IMR-90 (cell line): ENCODE results near the gene OR2A12. TPM values are rescaled to one million over a fixed set of nuclear protein-coding genes. Genes with fewer than 3 reads are reported as not detected.

Experiments
- ATAC-seq: fragments of 200-7000 bp; cut with Tn5 transposase; 2 replicates; pipeline ENCODE4 v1.9.1; 2020; ENCODE audit warnings: low read depth, mild to moderate bottlenecking, moderate library complexity
- BruUV-seq: library from RNA; stranded (reverse); fragments of 400-500 nt; replicated peaks from 2 replicates; lab custom pipeline; 2021; lab: Mats Ljungman, UMichigan
- CTCF ChIA-PET: fragments of 300-600 bp; formaldehyde crosslinking; extraction: SDS; loops from one replicate; lab custom pipeline; 2021; ENCODE audit warnings: antibody characterized with exemption; lab: Yijun Ruan, JAX
- POLR2A ChIA-PET: fragments of 300-600 bp; sonication (Branson Sonifier 250); formaldehyde crosslinking; loops from one replicate; lab custom pipeline; 2022; ENCODE audit warnings: antibody characterized with exemption; ENCODE audit not compliant: unreplicated experiment; lab: Charles Lee
- DNase-seq: peaks from one replicate; pipeline ENCODE4 v3.0.0; 2013
- H2AFZ ChIP-seq: replicated peaks from 2 replicates; pipeline ENCODE3; 2013; ENCODE audit warnings: low read length, mild to moderate bottlenecking; ENCODE audit not compliant: poor library complexity
- H2AK5ac ChIP-seq: 2 replicates; pipeline ENCODE4 v1.6.1; 2013; ENCODE audit warnings: low read depth, low read length, inconsistent platforms
- H2AK9ac ChIP-seq: replicated peaks from 2 replicates; pipeline ENCODE3; 2013; ENCODE audit warnings: mild to moderate bottlenecking, low read depth, low read length, moderate library complexity; ENCODE audit not compliant: poor library complexity
- H2BK120ac ChIP-seq: 2 replicates; pipeline ENCODE4 v1.6.1; 2013; ENCODE audit warnings: low read depth, low read length, inconsistent platforms
- H2BK15ac ChIP-seq: 3 replicates; pipeline ENCODE4 v1.6.1; 2013; ENCODE audit warnings: low read depth, low read length, inconsistent platforms
- H2BK20ac ChIP-seq: 2 replicates; pipeline ENCODE4 v1.6.1; 2013; ENCODE audit warnings: low read depth, mild to moderate bottlenecking, inconsistent platforms, low read length, moderate library complexity
- H2BK5ac ChIP-seq: 2 replicates; pipeline ENCODE4 v1.6.1; 2013; ENCODE audit warnings: mild to moderate bottlenecking, low read depth, low read length, inconsistent platforms; ENCODE audit not compliant: poor library complexity, severe bottlenecking
- H3K14ac ChIP-seq: replicated peaks from 2 replicates; pipeline ENCODE4 v1.6.1; 2013; ENCODE audit warnings: low read depth, low read length, inconsistent platforms
- H3K18ac ChIP-seq: 2 replicates; pipeline ENCODE4 v1.6.1; 2013; ENCODE audit warnings: low read depth, low read length, control low read depth
- H3K23ac ChIP-seq: 2 replicates; pipeline ENCODE4 v1.6.1; 2013; ENCODE audit warnings: low read depth, low read length, inconsistent platforms
- H3K27ac ChIP-seq: 2 replicates; pipeline ENCODE4 v1.5.1; 2013; ENCODE audit warnings: mild to moderate bottlenecking, control low read depth, low read length; ENCODE audit not compliant: insufficient read depth
- H3K27me3 ChIP-seq: 2 replicates; pipeline ENCODE4 v1.6.1; 2013; ENCODE audit warnings: low read length; ENCODE audit not compliant: control insufficient read depth, insufficient read depth
- H3K36me3 ChIP-seq: 2 replicates; pipeline ENCODE4 v1.6.1; 2013; ENCODE audit warnings: low read length, mixed read lengths; ENCODE audit not compliant: control insufficient read depth, insufficient read depth
- H3K4ac ChIP-seq: 2 replicates; pipeline ENCODE4 v1.6.1; 2013; ENCODE audit warnings: low read depth, low read length, inconsistent platforms
- H3K4me1 ChIP-seq: 2 replicates; pipeline ENCODE4 v1.6.1; 2013; ENCODE audit warnings: low read length, mixed read lengths; ENCODE audit not compliant: control insufficient read depth, insufficient read depth
- H3K4me2 ChIP-seq: 2 replicates; pipeline ENCODE4 v1.6.1; 2013; ENCODE audit warnings: low read depth, mild to moderate bottlenecking, control low read depth, low read length, moderate library complexity
- H3K4me3 ChIP-seq: 2 replicates; pipeline ENCODE4 v1.5.1; 2013; ENCODE audit warnings: low read depth, mild to moderate bottlenecking, control low read depth, low read length, moderate library complexity; ENCODE audit not compliant: insufficient read depth
- H3K56ac ChIP-seq: 2 replicates; pipeline ENCODE4 v1.6.1; 2013; ENCODE audit warnings: low read length, inconsistent platforms; ENCODE audit not compliant: insufficient read depth; ENCODE audit errors: extremely low read depth
- H3K79me1 ChIP-seq, 2 experiments: 2 replicates each; pipeline ENCODE4 v1.6.1; 2013; ENCODE audit warnings: low read length in 2 of 2, inconsistent platforms in 1 of 2, low read depth in 1 of 2
- H3K9ac ChIP-seq: 2 replicates; pipeline ENCODE4 v1.6.1; 2013; ENCODE audit warnings: low read depth, low read length, control low read depth
- H3K9me1 ChIP-seq: 2 replicates; pipeline ENCODE4 v1.6.1; 2013; ENCODE audit warnings: low read length, inconsistent platforms; ENCODE audit not compliant: insufficient read depth
- H3K9me3 ChIP-seq: 2 replicates; pipeline ENCODE4 v1.6.1; 2013; ENCODE audit warnings: low read length; ENCODE audit not compliant: control insufficient read depth, insufficient read depth
- H4K20me1 ChIP-seq: 2 replicates; pipeline ENCODE4 v1.6.1; 2013; ENCODE audit warnings: low read length, inconsistent platforms; ENCODE audit not compliant: insufficient read depth
- H4K5ac ChIP-seq: 2 replicates; pipeline ENCODE4 v1.6.1; 2013; ENCODE audit warnings: mild to moderate bottlenecking, low read depth, low read length, control low read depth
- H4K8ac ChIP-seq, 2 experiments: 2 replicates each; pipeline ENCODE4 v1.6.1; 2013; ENCODE audit warnings: low read depth in 2 of 2, low read length in 2 of 2, control low read depth in 1 of 2, inconsistent platforms in 1 of 2
- H4K91ac ChIP-seq: 2 replicates; pipeline ENCODE4 v1.6.1; 2013; ENCODE audit warnings: low read depth, low read length, inconsistent platforms; ENCODE audit not compliant: insufficient read depth
- CEBPB ChIP-seq: IDR thresholded peaks from 2 replicates; pipeline ENCODE4 v1.6.1; 2012; ENCODE audit warnings: low read depth, low read length, improper control_type of control experiment
- CHD1 ChIP-seq: IDR thresholded peaks from 2 replicates; pipeline ENCODE4 v1.6.1; 2012; ENCODE audit warnings: low read depth, low read length, improper control_type of control experiment
- NFE2L2 ChIP-seq: fragments of 150-350 bp; IDR thresholded peaks from 2 replicates; pipeline ENCODE4 v1.6.1; 2016; ENCODE audit warnings: low read depth, mild to moderate bottlenecking, low read length
- POLR2A ChIP-seq: IDR thresholded peaks from 2 replicates; pipeline ENCODE4 v1.6.1; 2012; ENCODE audit warnings: mild to moderate bottlenecking, low read depth, low read length
- RAD21 ChIP-seq: IDR thresholded peaks from 2 replicates; pipeline ENCODE4 v1.6.1; 2012; ENCODE audit warnings: low read length, improper control_type of control experiment
- SMC3 ChIP-seq: fragments of 150-350 bp; IDR thresholded peaks from 2 replicates; pipeline ENCODE4 v1.6.1; 2016; ENCODE audit warnings: low read depth, mild to moderate bottlenecking, antibody characterized with exemption, low read length, moderate library complexity
- WGBS, 2 experiments: methylation state at CpG; one replicate each; pipeline versions ENCODE4 v1.1.5 to v1.1.7; 2013; ENCODE audit warnings: missing lambda C conversion rate in 2 of 2; ENCODE audit not compliant: insufficient read length in 1 of 2; ENCODE audit errors: extremely low coverage in 2 of 2; 5-methylcytosine and 5-hydroxymethylcytosine counted together
- dilution Hi-C: fragments of 300-500 bp; cut with HindIII; formaldehyde crosslinking; loops from one replicate; pipeline ENCODE4 v1.14.3; 2018; ENCODE audit warnings: low sequenced_read_pairs; ENCODE audit not compliant: unreplicated experiment
- in situ Hi-C: fragments of 300-500 bp; cut with MboI; formaldehyde crosslinking; loops from 3 replicates; pipeline ENCODE4 v1.14.3; 2019; ENCODE audit warnings: low sequenced_read_pairs, inconsistent platforms, mixed read lengths
- intact Hi-C: fragments of 100-400 bp; cut with micrococcal nuclease; formaldehyde crosslinking; loops from 2 replicates; pipeline ENCODE4 v1.10.0; 2022
- polyA plus RNA-seq, 3 experiments: library from polyadenylated mRNA; depleted of rRNA; stranded (reverse); fragments of >200 nt; gene quantifications; 2 replicates each; pipeline ENCODE4 v1.2.3, GENCODE V29; 2012; ENCODE audit warnings: low replicate concordance in 1 of 3
- total RNA-seq: library from RNA; depleted of rRNA; stranded (reverse); fragments of >200 nt; gene quantifications from 2 replicates; pipeline ENCODE4 v1.2.3, GENCODE V29; 2012

OR2A12 gene
- total and polyA plus RNA-seq, 2 of the 4 experiments (the other 2 are of a cell fraction) = not detected

- no peak overlapping the region for H3K27ac ChIP-seq
- in situ Hi-C loops (no loop called here), dilution Hi-C loops (no loop called here), intact Hi-C loops (no loop called here)
- H2BK20ac ChIP-seq = no peak overlapping the region
- no peak overlapping the region for H2AFZ ChIP-seq
- H3K23ac ChIP-seq = no peak overlapping the region
- no peak overlapping the region for H3K9ac ChIP-seq
- no peak overlapping the region for H3K18ac ChIP-seq
- no peak overlapping the region for H4K91ac ChIP-seq
- no CpG with 5 or more reads among the region's 2 CpGs for WGBS, 2 experiments
- no peak overlapping the region for H2AK5ac ChIP-seq
- ATAC-seq (no peak), DNase-seq (no peak)
- no peak overlapping the region for H2BK120ac ChIP-seq
- TF ChIP-seq NFE2L2 (no peak), CEBPB (no peak), CHD1 (no peak), POLR2A (no peak), RAD21 (no peak), SMC3 (no peak)
- H4K20me1 ChIP-seq = no peaks in the 10 kb centered on the region
- H3K4me3 ChIP-seq = no peak overlapping the region
- H3K9me1 ChIP-seq = no peaks in the 10 kb centered on the region
- H4K5ac ChIP-seq = no peak overlapping the region
- H3K9me3 ChIP-seq = no peaks in the 10 kb centered on the region
- H3K4ac ChIP-seq = no peak overlapping the region
- H2BK15ac ChIP-seq = no peak overlapping the region
- no peak overlapping the region for H2AK9ac ChIP-seq
- no peaks in the 10 kb centered on the region for H3K27me3 ChIP-seq
- no peaks in the 10 kb centered on the region for H3K4me1 ChIP-seq
- H3K36me3 ChIP-seq = no peaks in the 10 kb centered on the region
- BruUV-seq = no TSS peak
- no peaks in the 10 kb centered on the region for H3K79me1 ChIP-seq
- H3K56ac ChIP-seq = no peak overlapping the region
- H3K14ac ChIP-seq = no peak overlapping the region
- ChIA-PET POLR2A (no interaction called here), CTCF (interaction anchor here (0.6 kb wide), 1 partner anchor 317 kb away, joined by 3 read pairs; no protein-coding TSS in a partner anchor)
- H2BK5ac ChIP-seq = no peak overlapping the region
- no peak overlapping the region for H4K8ac ChIP-seq
- no peak overlapping the region for H3K4me2 ChIP-seq
Measured at GRCh38 chr7:144049491-144049890, 36.6 kb upstream of the OR2A12 start.
